Cardiac muscle cell (in vitro differentiated cells and primary cell): ENCODE results near the gene SFXN5. TPM values are rescaled to one million over a fixed set of nuclear protein-coding genes. Genes with fewer than 3 reads are reported as not detected.

Source experiments
- DNase-seq, 2 donors: peaks; one replicate each; pipeline versions ENCODE4 v3.0.0 to v3.0.0-alpha.2; 2010 to 2017; ENCODE audit warnings: low read depth in 1 of 2, low spot score in 1 of 2
- H3K27ac ChIP-seq: fragments of 200-600 bp; sonication (generic); 2 replicates; pipeline ENCODE4 v1.5.1; 2016
- H3K27me3 ChIP-seq: fragments of 200-600 bp; sonication (generic); 2 replicates; pipeline ENCODE4 v1.6.0; 2016; ENCODE audit warnings: control low read depth
- H3K36me3 ChIP-seq: fragments of 200-600 bp; sonication (generic); 2 replicates; pipeline ENCODE4 v1.5.1; 2016; ENCODE audit warnings: control low read depth
- H3K4me1 ChIP-seq: fragments of 200-600 bp; sonication (generic); 2 replicates; pipeline ENCODE4 v1.8.1; 2017; ENCODE audit warnings: low read depth, mild to moderate bottlenecking, mixed run types
- H3K4me3 ChIP-seq: fragments of 200-600 bp; sonication (generic); 2 replicates; pipeline ENCODE4 v1.5.1; 2016; ENCODE audit warnings: mild to moderate bottlenecking
- H3K9me3 ChIP-seq: fragments of 200-600 bp; sonication (generic); 2 replicates; pipeline ENCODE4 v1.5.1; 2017; ENCODE audit warnings: low read depth, mild to moderate bottlenecking, control low read depth
- CTCF ChIP-seq: IDR thresholded peaks from 2 replicates; pipeline ENCODE4 v1.5.1; 2012; ENCODE audit warnings: low read depth, mild to moderate bottlenecking, low read length
- polyA plus RNA-seq: library from polyadenylated mRNA; unstranded; fragments of >200 nt; fragmentation: Nextera tagmentation; extraction: Ambion mirVana; gene quantifications from 2 replicates; pipeline ENCODE4 v1.2.1, GENCODE V29; 2016
- total RNA-seq: library from RNA; depleted of rRNA; stranded (reverse); fragments of >200 nt; gene quantifications from 2 replicates; pipeline ENCODE4 v1.2.3, GENCODE V29; 2016

The SFXN5 gene
- total and polyA plus RNA-seq, 2 experiments from 2014 or later = 11.4 to 13.5 TPM

- no peak for TF ChIP-seq CTCF
- H3K27me3 ChIP-seq = peaks cover 95% of the 10 kb centered on the region
- DNase-seq = peak in 1 of 2 donors; percentile 39
- no peaks in the 10 kb centered on the region for H3K36me3 ChIP-seq
- no peak overlapping the region for H3K4me3 ChIP-seq
- H3K9me3 ChIP-seq = no peaks in the 10 kb centered on the region
- H3K27ac ChIP-seq = no peak overlapping the region
- no peaks in the 10 kb centered on the region for H3K4me1 ChIP-seq
Measured at GRCh38 chr2:72963423-72964145, 107.9 kb downstream of the SFXN5 start.

GRCh38 chr2:72962911-72963310 is 108.6 kb downstream of the SFXN5 start:
- Histone ChIP-seq H3K4me3 (no peak overlapping the region), H3K36me3 (no peaks in the 10 kb centered on the region), H3K4me1 (no peaks in the 10 kb centered on the region), H3K9me3 (no peaks in the 10 kb centered on the region), H3K27me3 (peaks cover 97% of the 10 kb centered on the region), H3K27ac (no peak overlapping the region)
- no peak for DNase-seq
- TF ChIP-seq CTCF = no peak

- TF ChIP-seq CTCF = no peak
- Histone ChIP-seq H3K4me1 (no peaks in the 10 kb centered on the region), H3K9me3 (no peaks in the 10 kb centered on the region), H3K36me3 (no peaks in the 10 kb centered on the region), H3K4me3 (no peak overlapping the region), H3K27me3 (peaks cover 96% of the 10 kb centered on the region), H3K27ac (no peak overlapping the region)
- no peak for DNase-seq
Measured at GRCh38 chr2:72961853-72962468, 109.6 kb downstream of the SFXN5 start.

- Histone ChIP-seq H3K9me3 (no peaks in the 10 kb centered on the region), H3K4me1 (no peaks in the 10 kb centered on the region), H3K27me3 (peaks cover 96% of the 10 kb centered on the region), H3K4me3 (no peak overlapping the region), H3K36me3 (no peaks in the 10 kb centered on the region), H3K27ac (no peak overlapping the region)
- no peak for DNase-seq
- TF ChIP-seq CTCF = no peak
Measured at GRCh38 chr2:72961036-72961720, 110.3 kb downstream of the SFXN5 start.

GRCh38 chr2:72959995-72960981 is 111.2 kb downstream of the SFXN5 start:
- no peak for DNase-seq
- Histone ChIP-seq H3K4me3 (no peak overlapping the region), H3K27ac (no peak overlapping the region), H3K9me3 (no peaks in the 10 kb centered on the region), H3K27me3 (peaks cover 94% of the 10 kb centered on the region), H3K4me1 (no peaks in the 10 kb centered on the region), H3K36me3 (no peaks in the 10 kb centered on the region)
- TF ChIP-seq CTCF = no peak
